Mucosa of stomach (tissue), 1 donor: Measurements from ENCODE around the gene SORCS2.

Source experiments
- H3K27me3 ChIP-seq: one replicate; pipeline ENCODE4 v1.7.0; 2013; ENCODE audit warnings: mild to moderate bottlenecking, low read length; ENCODE audit not compliant: control insufficient read depth, insufficient read depth
- H3K36me3 ChIP-seq: one replicate; pipeline ENCODE4 v1.7.0; 2013; ENCODE audit warnings: low read length; ENCODE audit not compliant: control insufficient read depth, insufficient read depth
- H3K4me1 ChIP-seq: one replicate; pipeline ENCODE4 v1.7.0; 2013; ENCODE audit warnings: mild to moderate bottlenecking, low read length; ENCODE audit not compliant: control insufficient read depth, insufficient read depth
- H3K4me3 ChIP-seq: one replicate; pipeline ENCODE4 v1.7.0; 2013; ENCODE audit warnings: low read length
- H3K9ac ChIP-seq: one replicate; pipeline ENCODE4 v1.7.0; 2013; ENCODE audit warnings: mild to moderate bottlenecking, low read length, moderate library complexity
- H3K9me3 ChIP-seq: one replicate; pipeline ENCODE4 v1.7.0; 2013; ENCODE audit warnings: mild to moderate bottlenecking, low read length, moderate library complexity; ENCODE audit not compliant: control insufficient read depth
- donor health status: Pancreatic carcinoma.

SORCS2 gene

GRCh38 chr4:7558436-7558835, 366.1 kb downstream of the SORCS2 start:
- Histone ChIP-seq H3K9me3 (no peaks in the 10 kb centered on the region), H3K36me3 (no peaks in the 10 kb centered on the region), H3K27me3 (no peaks in the 10 kb centered on the region), H3K9ac (no peak overlapping the region), H3K4me3 (no peak overlapping the region), H3K4me1 (no peaks in the 10 kb centered on the region)

DNA sequence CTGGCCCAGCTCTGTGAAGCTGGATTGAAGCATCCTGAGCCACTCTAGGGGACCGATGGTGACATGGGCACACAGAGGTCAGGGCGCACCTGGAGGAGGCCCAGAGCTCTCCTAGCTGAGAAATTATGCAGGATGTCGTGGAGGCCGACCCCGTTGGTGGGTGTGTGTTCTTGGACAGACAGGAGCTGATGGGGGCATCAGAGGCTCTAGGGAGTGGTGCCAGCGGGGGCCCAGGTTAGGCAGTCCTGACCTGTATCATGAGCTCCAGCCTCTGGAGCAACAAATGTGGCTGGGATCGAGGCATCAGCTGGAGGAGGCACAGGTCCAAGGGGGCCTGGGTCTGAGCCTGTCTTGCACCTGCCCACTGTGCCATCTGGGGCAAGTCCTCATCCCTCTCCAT, 367.0 kb downstream of the SORCS2 start:
- Histone ChIP-seq H3K4me1 (no peaks in the 10 kb centered on the region), H3K4me3 (no peak overlapping the region), H3K9ac (no peak overlapping the region), H3K27me3 (no peaks in the 10 kb centered on the region), H3K9me3 (no peaks in the 10 kb centered on the region), H3K36me3 (no peaks in the 10 kb centered on the region)

DNA sequence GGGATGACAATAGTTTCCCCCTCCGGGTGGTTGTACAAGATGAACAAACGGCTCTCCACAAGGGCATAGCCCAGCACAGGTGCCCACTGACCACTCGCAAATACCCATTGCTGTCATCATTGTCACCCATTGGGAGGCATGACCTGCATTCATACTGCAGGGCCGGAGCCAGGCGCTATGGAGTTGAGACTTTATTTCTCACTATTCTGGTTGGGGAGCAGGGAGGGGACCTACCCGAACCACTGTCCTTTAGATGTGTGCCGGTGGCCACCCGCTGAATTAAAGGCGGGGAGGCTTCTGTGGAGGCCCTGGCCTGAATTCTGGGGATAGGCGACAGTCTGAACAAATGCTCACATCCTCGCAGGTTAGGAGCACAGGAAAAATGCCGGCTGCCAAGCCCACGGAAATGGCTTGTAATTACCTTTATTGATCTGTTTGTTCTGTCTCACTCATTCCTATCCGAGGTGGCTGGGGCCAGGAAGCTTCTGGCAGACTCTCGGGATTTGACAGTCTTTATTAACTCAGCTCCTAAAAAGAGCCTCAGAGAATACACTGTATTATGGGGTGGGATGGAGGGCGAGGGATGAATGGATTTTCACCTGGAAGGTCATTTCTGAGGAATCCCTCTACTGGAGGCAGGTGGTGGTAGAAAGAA, 367.5 kb downstream of the SORCS2 start:
- Histone ChIP-seq H3K4me3 (no peak overlapping the region), H3K4me1 (no peaks in the 10 kb centered on the region), H3K36me3 (no peaks in the 10 kb centered on the region), H3K9ac (no peak overlapping the region), H3K9me3 (no peaks in the 10 kb centered on the region), H3K27me3 (no peaks in the 10 kb centered on the region)

DNA sequence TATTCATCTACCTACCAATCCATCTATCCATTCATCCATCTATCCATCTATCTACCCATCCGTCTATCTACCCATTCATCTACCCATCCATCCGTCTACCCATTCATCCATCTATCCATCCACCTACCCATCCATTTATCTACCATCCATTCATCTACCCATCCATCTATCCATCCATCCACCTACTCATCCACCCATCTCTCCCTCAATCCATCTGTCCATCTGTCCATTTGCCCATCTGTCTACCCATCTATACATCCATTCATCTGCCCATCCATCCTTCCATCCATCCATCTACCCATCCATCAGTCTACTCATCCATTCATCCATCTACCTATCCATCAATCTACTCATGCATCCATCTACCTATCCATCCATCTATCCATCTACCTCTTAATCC, 369.2 kb downstream of the SORCS2 start:
- Histone ChIP-seq H3K4me3 (no peak overlapping the region), H3K27me3 (no peaks in the 10 kb centered on the region), H3K4me1 (no peaks in the 10 kb centered on the region), H3K36me3 (no peaks in the 10 kb centered on the region), H3K9ac (no peak overlapping the region), H3K9me3 (no peaks in the 10 kb centered on the region)

- Histone ChIP-seq H3K9ac (no peak overlapping the region), H3K4me3 (no peak overlapping the region)
Measured at GRCh38 chr4:7564242-7564641, 371.9 kb downstream of the SORCS2 start.

GRCh38 chr4:7565483-7565882, 373.1 kb downstream of the SORCS2 start:
- Histone ChIP-seq H3K27me3 (no peaks in the 10 kb centered on the region), H3K4me1 (no peaks in the 10 kb centered on the region), H3K9me3 (no peaks in the 10 kb centered on the region), H3K4me3 (no peak overlapping the region), H3K9ac (no peak overlapping the region), H3K36me3 (no peaks in the 10 kb centered on the region)

More at GRCh38 chr4:7564242-7564641, 371.9 kb downstream of the SORCS2 start:
- Histone ChIP-seq H3K4me1 (no peaks in the 10 kb centered on the region), H3K27me3 (no peaks in the 10 kb centered on the region), H3K9me3 (no peaks in the 10 kb centered on the region), H3K36me3 (no peaks in the 10 kb centered on the region)

GRCh38 chr4:7569810-7570783, 377.8 kb downstream of the SORCS2 start:
- Histone ChIP-seq H3K4me3 (no peak overlapping the region), H3K9ac (no peak overlapping the region), H3K36me3 (no peaks in the 10 kb centered on the region)

DNA sequence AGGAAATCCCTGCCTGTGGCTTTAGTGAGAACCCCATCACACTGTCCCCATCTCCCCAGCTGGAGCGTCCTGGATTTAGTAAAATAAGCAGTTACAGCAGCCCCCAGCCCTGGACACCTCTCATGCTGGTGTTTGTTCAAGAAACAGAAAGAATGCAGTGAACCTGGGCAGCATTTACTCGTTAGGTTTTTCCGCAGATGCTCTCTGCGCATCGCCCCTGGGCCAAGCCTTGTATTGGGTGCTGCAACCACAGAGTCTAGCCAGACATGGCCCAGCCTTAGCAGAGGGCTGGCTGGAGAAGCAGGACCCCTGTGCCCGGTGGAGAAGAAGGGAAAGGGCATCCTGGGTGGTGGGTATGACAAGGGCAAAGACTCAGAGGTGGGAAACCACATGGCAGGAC, 378.7 kb downstream of the SORCS2 start:
- no peak overlapping the region for H3K4me3 ChIP-seq
- no peaks in the 10 kb centered on the region for H3K9me3 ChIP-seq
- no peak overlapping the region for H3K9ac ChIP-seq
- H3K36me3 ChIP-seq: no peaks in the 10 kb centered on the region
- no peaks in the 10 kb centered on the region for H3K4me1 ChIP-seq
- no peaks in the 10 kb centered on the region for H3K27me3 ChIP-seq

More at GRCh38 chr4:7569810-7570783, 377.8 kb downstream of the SORCS2 start:
- H3K9me3 ChIP-seq: no peaks in the 10 kb centered on the region
- no peaks in the 10 kb centered on the region for H3K4me1 ChIP-seq
- H3K27me3 ChIP-seq: no peaks in the 10 kb centered on the region

DNA sequence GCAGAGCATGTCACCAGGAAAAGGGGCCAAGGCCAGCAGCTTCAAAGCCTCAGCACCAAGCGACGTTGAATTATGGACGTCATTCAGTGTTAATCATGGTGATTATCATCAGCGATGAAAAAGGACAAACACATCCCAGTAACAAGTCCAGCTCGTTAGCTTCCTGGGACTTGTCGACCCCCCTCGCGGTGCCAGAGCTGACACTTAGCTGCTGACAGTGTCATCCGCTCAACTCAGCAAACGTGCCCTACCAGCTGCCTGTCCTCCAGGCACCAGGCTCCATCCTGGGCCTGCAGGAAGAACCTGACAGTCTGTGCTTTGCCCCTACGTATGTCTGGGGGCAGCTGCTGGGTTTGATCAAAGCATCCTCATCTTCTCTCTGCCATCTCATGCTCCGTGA, 379.4 kb downstream of the SORCS2 start:
- Histone ChIP-seq H3K9ac (no peak overlapping the region), H3K27me3 (no peaks in the 10 kb centered on the region), H3K4me1 (no peaks in the 10 kb centered on the region), H3K9me3 (no peaks in the 10 kb centered on the region), H3K4me3 (no peak overlapping the region), H3K36me3 (no peaks in the 10 kb centered on the region)

- no peaks in the 10 kb centered on the region for H3K36me3 ChIP-seq
- peaks cover 4% of the 10 kb centered on the region for H3K9me3 ChIP-seq
- H3K4me1 ChIP-seq: no peaks in the 10 kb centered on the region
- H3K4me3 ChIP-seq: no peak overlapping the region
- H3K27me3 ChIP-seq: no peaks in the 10 kb centered on the region
- no peak overlapping the region for H3K9ac ChIP-seq
Measured at GRCh38 chr4:7572894-7573293, 380.6 kb downstream of the SORCS2 start.

DNA sequence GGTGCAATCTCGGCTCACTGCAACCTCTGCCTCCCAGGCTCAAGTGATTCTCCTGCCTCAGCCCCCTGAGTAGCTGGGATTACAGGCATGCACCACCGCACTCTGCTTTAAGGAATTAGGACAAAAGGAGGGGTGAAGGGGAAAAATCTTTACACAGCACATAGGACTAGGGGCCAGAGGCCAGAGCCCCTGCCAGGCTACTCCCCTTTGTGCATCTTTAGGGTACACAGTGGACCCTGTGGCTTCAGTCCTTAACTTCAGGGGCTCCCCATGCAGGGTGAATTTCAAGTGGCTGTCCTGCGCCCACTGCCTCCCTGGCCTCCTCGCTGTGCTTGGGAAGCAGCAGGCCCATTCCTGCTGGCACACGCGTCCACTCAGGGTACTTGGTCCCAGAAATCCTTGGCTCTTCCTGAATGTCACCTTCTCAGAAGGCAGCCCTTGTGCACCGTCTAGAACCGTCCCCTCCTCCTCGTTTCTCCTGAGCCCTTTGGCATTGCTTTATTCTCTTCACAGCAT, 381.3 kb downstream of the SORCS2 start:
- H3K9me3 ChIP-seq: peaks cover 4% of the 10 kb centered on the region
- no peaks in the 10 kb centered on the region for H3K36me3 ChIP-seq
- H3K9ac ChIP-seq: no peak overlapping the region
- H3K4me1 ChIP-seq: no peaks in the 10 kb centered on the region
- no peak overlapping the region for H3K4me3 ChIP-seq
- H3K27me3 ChIP-seq: no peaks in the 10 kb centered on the region
